HepG2 (cell line): Measurements from ENCODE around the gene SH2D7. TPM values are rescaled to one million over a fixed set of nuclear protein-coding genes. Genes with fewer than 3 reads are reported as not detected.

ENCODE experiments used
- ATF5 ChIP-seq: sonication (generic); formaldehyde crosslinking; IDR thresholded peaks from 2 replicates; pipeline ENCODE4 v1.4.0; 2020; ENCODE audit warnings: mild to moderate bottlenecking, low read depth, missing genetic modification reagents
- FOSL1 ChIP-seq: sonication (generic); formaldehyde crosslinking; IDR thresholded peaks from 2 replicates; pipeline ENCODE4 v1.9.0; 2021; ENCODE audit warnings: missing genetic modification reagents, borderline replicate concordance
- KAT7 ChIP-seq: IDR thresholded peaks from 2 replicates; pipeline ENCODE4 v1.6.1; 2018; ENCODE audit warnings: borderline replicate concordance, missing compliant biosample characterization
- KDM1A ChIP-seq: IDR thresholded peaks from 2 replicates; pipeline ENCODE4 v1.6.1; 2016; ENCODE audit warnings: missing compliant biosample characterization
- KDM3A ChIP-seq: IDR thresholded peaks from 2 replicates; pipeline ENCODE4 v1.6.1; 2018; ENCODE audit warnings: low read depth, missing compliant biosample characterization
- KMT2A ChIP-seq: sonication (generic); formaldehyde crosslinking; IDR thresholded peaks from 2 replicates; pipeline ENCODE4 v1.4.0; 2020; ENCODE audit warnings: missing genetic modification reagents
- MEF2D ChIP-seq: sonication (generic); formaldehyde crosslinking; IDR thresholded peaks from 2 replicates; pipeline ENCODE4 v1.5.1; 2020; ENCODE audit warnings: mild to moderate bottlenecking, missing genetic modification reagents
- REST ChIP-seq, 2 experiments: IDR thresholded peaks; 2 replicates each; pipeline ENCODE4 v1.6.1; 2011 to 2012; ENCODE audit warnings: low read length in 2 of 2, borderline replicate concordance in 1 of 2, low read depth in 1 of 2, mild to moderate bottlenecking in 1 of 2, moderate library complexity in 1 of 2
- ZBTB33 ChIP-seq: sonication (generic); formaldehyde crosslinking; IDR thresholded peaks from 2 replicates; pipeline ENCODE4 v1.4.0; 2020; ENCODE audit warnings: missing genetic modification reagents
- ZFP36L1 ChIP-seq: sonication (generic); formaldehyde crosslinking; IDR thresholded peaks from 2 replicates; pipeline ENCODE4 v1.8.0; 2022; ENCODE audit warnings: mild to moderate bottlenecking, missing genetic modification reagents, moderate library complexity
- ZNF264 ChIP-seq: sonication (generic); formaldehyde crosslinking; IDR thresholded peaks from 2 replicates; pipeline ENCODE4 v1.4.0; 2020; ENCODE audit warnings: missing genetic modification reagents
- ZNF501 ChIP-seq: sonication (generic); formaldehyde crosslinking; IDR thresholded peaks from 2 replicates; pipeline ENCODE4 v1.5.1; 2020; ENCODE audit warnings: mild to moderate bottlenecking, moderate library complexity, missing genetic modification reagents
- ZNF678 ChIP-seq: sonication (generic); formaldehyde crosslinking; IDR thresholded peaks from 2 replicates; pipeline ENCODE4 v1.4.0; 2020; ENCODE audit warnings: mild to moderate bottlenecking, missing genetic modification reagents
- polyA plus RNA-seq, 8 experiments: library from polyadenylated mRNA; depleted of rRNA in 3 of 8; stranded (reverse) in 7 of 8; unstranded in 1 of 8; fragments of >200 nt; fragmentation: Illumina TruSeq in 4 of 8; extraction: Trizol in 4 of 8; gene quantifications; 2 replicates each; pipeline versions ENCODE4 v1.2.1 to v1.2.3, GENCODE V29; 2011 to 2016; ENCODE audit warnings: low read depth in 4 of 8, missing spikeins in 1 of 8, mixed read lengths in 1 of 8; ENCODE audit not compliant: insufficient read depth in 1 of 8
- total RNA-seq, 5 experiments: library from RNA; depleted of rRNA; stranded (reverse); fragments of >200 nt; fragmentation: Illumina TruSeq; extraction: Trizol; gene quantifications; 2 replicates each; pipeline ENCODE4 v1.2.3, GENCODE V29; 2016; ENCODE audit warnings: low read depth in 1 of 5

The SH2D7 gene
- total and polyA plus RNA-seq, 2 of the 13 experiments (the other 11 are each of a cell fraction or from before 2014, with no cell fraction given), result not detected

GRCh38 chr15:78065284-78065872 lies 27.0 kb upstream of the SH2D7 start (continued):
- TF ChIP-seq REST (IDR thresholded peaks at IDR 0.05; ENCODE audit: borderline replicate concordance in 1 of 2, low read depth in 1 of 2, low read length in 2 of 2), result 0 out of 4 replicates have a peak, but pooled peaks of 1 of the 2 experiments have one; percentile 49
- peak; percentile 94 for TF ChIP-seq MEF2D (CRISPR knock-in tag)
- TF ChIP-seq KMT2A (CRISPR knock-in tag), result peak; percentile 75; the same call in 1 of the 2 replicates
- peak; percentile 85 for TF ChIP-seq ZNF264 (CRISPR knock-in tag)
- TF ChIP-seq FOSL1 (CRISPR knock-in tag), result peak; percentile 50; the same call in 1 of the 2 replicates
- 0 out of 2 replicates have a peak, but pooled peaks have one; percentile 44 for TF ChIP-seq KAT7 (CRISPR knock-in tag)
- peak; percentile 87; the same call in 1 of the 2 replicates for TF ChIP-seq KDM3A (CRISPR knock-in tag)
- TF ChIP-seq ZFP36L1, result peak; percentile 96; the same call in 1 of the 2 replicates
- TF ChIP-seq KDM1A (CRISPR knock-in tag), result peak; percentile 80
- TF ChIP-seq ATF5 (CRISPR knock-in tag), result no peak; the same call in 1 of the 2 replicates
- TF ChIP-seq ZBTB33 (CRISPR knock-in tag), result peak; percentile 71
- peak; percentile 55; the same call in 1 of the 2 replicates for TF ChIP-seq ZNF678 (CRISPR knock-in tag)
- TF ChIP-seq ZNF501 (CRISPR knock-in tag), result peak; percentile 65; the same call in 1 of the 2 replicates
